Thyroid gland (tissue), 4 donors: Measurements from ENCODE around the gene BCL2.

ENCODE experiments used
- POLR2A ChIP-seq, 2 donors: fragments of 450-650 bp; IDR thresholded peaks; one replicate each; pipeline ENCODE4 v1.6.1; 2017; ENCODE audit warnings: antibody characterized with exemption in 2 of 2, mild to moderate bottlenecking in 2 of 2, moderate library complexity in 1 of 2
- TF ChIP-seq, protein P1 (sequence below), 6 experiments: fragments of 200-600 bp in 3 of 6; fragments of 450-650 bp in 3 of 6; sonication (generic) in 3 of 6; IDR thresholded peaks; one replicate each; pipeline ENCODE4 v1.5.1; 2016 to 2019; ENCODE audit warnings: antibody characterized with exemption in 6 of 6, mild to moderate bottlenecking in 2 of 6, inconsistent platforms in 1 of 6, moderate library complexity in 1 of 6

- TF ChIP-seq, protein P1, sequence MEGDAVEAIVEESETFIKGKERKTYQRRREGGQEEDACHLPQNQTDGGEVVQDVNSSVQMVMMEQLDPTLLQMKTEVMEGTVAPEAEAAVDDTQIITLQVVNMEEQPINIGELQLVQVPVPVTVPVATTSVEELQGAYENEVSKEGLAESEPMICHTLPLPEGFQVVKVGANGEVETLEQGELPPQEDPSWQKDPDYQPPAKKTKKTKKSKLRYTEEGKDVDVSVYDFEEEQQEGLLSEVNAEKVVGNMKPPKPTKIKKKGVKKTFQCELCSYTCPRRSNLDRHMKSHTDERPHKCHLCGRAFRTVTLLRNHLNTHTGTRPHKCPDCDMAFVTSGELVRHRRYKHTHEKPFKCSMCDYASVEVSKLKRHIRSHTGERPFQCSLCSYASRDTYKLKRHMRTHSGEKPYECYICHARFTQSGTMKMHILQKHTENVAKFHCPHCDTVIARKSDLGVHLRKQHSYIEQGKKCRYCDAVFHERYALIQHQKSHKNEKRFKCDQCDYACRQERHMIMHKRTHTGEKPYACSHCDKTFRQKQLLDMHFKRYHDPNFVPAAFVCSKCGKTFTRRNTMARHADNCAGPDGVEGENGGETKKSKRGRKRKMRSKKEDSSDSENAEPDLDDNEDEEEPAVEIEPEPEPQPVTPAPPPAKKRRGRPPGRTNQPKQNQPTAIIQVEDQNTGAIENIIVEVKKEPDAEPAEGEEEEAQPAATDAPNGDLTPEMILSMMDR (IDR thresholded peaks at IDR 0.05), result no peak
- no peak for TF ChIP-seq POLR2A (IDR thresholded peaks at IDR 0.05)
Measured at GRCh38 chr18:63247506-63247905, 72.1 kb downstream of the BCL2 start.
